Coronary artery (tissue), 2 donors: ENCODE data around the gene PIP5K1B.
A peak's percentile ranks its signal among the peaks of the same experiment; 100 is the strongest.

Experiments used
- DNase-seq: peaks from one replicate; pipeline ENCODE4 v3.0.0-alpha.2; 2017; ENCODE audit warnings: low spot score
- H3K27ac ChIP-seq, 2 donors: fragments of 200-600 bp; sonication (generic); one replicate each; pipeline ENCODE4 v1.5.1; 2016 to 2019
- H3K4me3 ChIP-seq: fragments of 200-600 bp; sonication (generic); 2 replicates; pipeline ENCODE4 v1.5.1; 2016; ENCODE audit warnings: mild to moderate bottlenecking, moderate library complexity
- TF ChIP-seq, protein P1 (sequence below): fragments of 200-600 bp; sonication (generic); IDR thresholded peaks from one replicate; pipeline ENCODE4 v1.5.1; 2019; ENCODE audit warnings: antibody characterized with exemption

The PIP5K1B gene

DNA sequence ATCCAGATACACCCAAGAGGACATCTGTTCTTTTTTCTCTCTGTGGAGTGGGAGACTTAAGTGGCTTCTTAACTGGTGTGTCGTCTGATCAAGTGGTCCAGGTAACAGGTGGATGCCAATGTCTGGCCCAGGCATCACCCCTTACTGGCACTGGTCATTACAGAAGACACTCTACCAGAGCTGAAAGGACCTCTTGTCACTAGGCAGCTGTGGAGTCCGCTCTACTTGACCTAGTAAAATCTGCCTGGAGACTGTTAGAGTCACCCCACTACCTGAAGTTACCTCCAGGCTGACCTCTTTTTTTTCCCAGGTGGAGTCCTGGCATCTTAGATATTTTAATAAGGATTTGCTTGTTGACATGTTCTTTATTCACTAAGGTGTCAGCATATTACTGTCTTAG lies 353.1 kb downstream of the PIP5K1B start:
- peak; percentile 35 for DNase-seq
- TF ChIP-seq, protein P1, sequence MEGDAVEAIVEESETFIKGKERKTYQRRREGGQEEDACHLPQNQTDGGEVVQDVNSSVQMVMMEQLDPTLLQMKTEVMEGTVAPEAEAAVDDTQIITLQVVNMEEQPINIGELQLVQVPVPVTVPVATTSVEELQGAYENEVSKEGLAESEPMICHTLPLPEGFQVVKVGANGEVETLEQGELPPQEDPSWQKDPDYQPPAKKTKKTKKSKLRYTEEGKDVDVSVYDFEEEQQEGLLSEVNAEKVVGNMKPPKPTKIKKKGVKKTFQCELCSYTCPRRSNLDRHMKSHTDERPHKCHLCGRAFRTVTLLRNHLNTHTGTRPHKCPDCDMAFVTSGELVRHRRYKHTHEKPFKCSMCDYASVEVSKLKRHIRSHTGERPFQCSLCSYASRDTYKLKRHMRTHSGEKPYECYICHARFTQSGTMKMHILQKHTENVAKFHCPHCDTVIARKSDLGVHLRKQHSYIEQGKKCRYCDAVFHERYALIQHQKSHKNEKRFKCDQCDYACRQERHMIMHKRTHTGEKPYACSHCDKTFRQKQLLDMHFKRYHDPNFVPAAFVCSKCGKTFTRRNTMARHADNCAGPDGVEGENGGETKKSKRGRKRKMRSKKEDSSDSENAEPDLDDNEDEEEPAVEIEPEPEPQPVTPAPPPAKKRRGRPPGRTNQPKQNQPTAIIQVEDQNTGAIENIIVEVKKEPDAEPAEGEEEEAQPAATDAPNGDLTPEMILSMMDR, result no peak
- no peak overlapping the region for H3K27ac ChIP-seq

More for the DNA sequence above, 353.1 kb downstream of the PIP5K1B start:
- no peak overlapping the region for H3K4me3 ChIP-seq
